Calu3 (cell line): ENCODE measurements around the gene RCOR1. TPM values are rescaled to one million over a fixed set of nuclear protein-coding genes. Genes with fewer than 3 reads are reported as not detected.
"Not testable (repeated sequence)": the region's sequence is repeated elsewhere in the genome, so short reads cannot be mapped to it uniquely, and the experiment has no call there.

Source experiments
- BruUV-seq: library from RNA; stranded (reverse); fragments of 400-500 nt; replicated peaks from 2 replicates; lab custom pipeline; 2021; lab: Mats Ljungman, UMichigan
- CTCF ChIA-PET: fragments of 300-600 bp; sonication (Branson Sonifier 250); formaldehyde crosslinking; loops from one replicate; lab custom pipeline; 2022; ENCODE audit warnings: antibody characterized with exemption; lab: Charles Lee
- DNase-seq: peaks from one replicate; pipeline ENCODE4 v3.0.0; 2022
- H3K27ac Mint-ChIP-seq: one replicate; pipeline ENCODE4 v1.8.0; 2022; ENCODE audit warnings: mixed read lengths; ENCODE audit not compliant: unreplicated experiment
- H3K27me3 Mint-ChIP-seq: one replicate; pipeline ENCODE4 v1.8.0; 2022; ENCODE audit warnings: mixed read lengths; ENCODE audit not compliant: unreplicated experiment
- H3K36me3 Mint-ChIP-seq: one replicate; pipeline ENCODE4 v1.8.0; 2022; ENCODE audit warnings: mild to moderate bottlenecking, moderate library complexity, mixed read lengths; ENCODE audit not compliant: insufficient read depth, unreplicated experiment
- H3K4me1 Mint-ChIP-seq: one replicate; pipeline ENCODE4 v1.8.0; 2022; ENCODE audit warnings: mild to moderate bottlenecking, low read depth, mixed read lengths; ENCODE audit not compliant: unreplicated experiment
- H3K4me3 Mint-ChIP-seq: one replicate; pipeline ENCODE4 v1.8.0; 2022; ENCODE audit warnings: mild to moderate bottlenecking, low read depth, moderate library complexity, mixed read lengths; ENCODE audit not compliant: unreplicated experiment
- H3K9me3 Mint-ChIP-seq: one replicate; pipeline ENCODE4 v1.8.0; 2022; ENCODE audit warnings: low read depth, mixed read lengths; ENCODE audit not compliant: unreplicated experiment
- intact Hi-C: fragments of 100-400 bp; cut with micrococcal nuclease; formaldehyde crosslinking; loops from one replicate; pipeline ENCODE4 v1.10.0; 2022; ENCODE audit not compliant: unreplicated experiment
- total RNA-seq: library from RNA; stranded (reverse); gene quantifications from 2 replicates; pipeline ENCODE4 v1.2.3, GENCODE V29; 2022
- TF ChIP-seq, protein P1 (sequence below): fragments of 200-600 bp; IDR thresholded peaks from one replicate; pipeline ENCODE4 v1.8.0; 2022; ENCODE audit warnings: antibody characterized with exemption; ENCODE audit not compliant: unreplicated experiment

The RCOR1 gene
- total RNA-seq, 1 experiment from 2014 or later, result 28.6 TPM

DNA sequence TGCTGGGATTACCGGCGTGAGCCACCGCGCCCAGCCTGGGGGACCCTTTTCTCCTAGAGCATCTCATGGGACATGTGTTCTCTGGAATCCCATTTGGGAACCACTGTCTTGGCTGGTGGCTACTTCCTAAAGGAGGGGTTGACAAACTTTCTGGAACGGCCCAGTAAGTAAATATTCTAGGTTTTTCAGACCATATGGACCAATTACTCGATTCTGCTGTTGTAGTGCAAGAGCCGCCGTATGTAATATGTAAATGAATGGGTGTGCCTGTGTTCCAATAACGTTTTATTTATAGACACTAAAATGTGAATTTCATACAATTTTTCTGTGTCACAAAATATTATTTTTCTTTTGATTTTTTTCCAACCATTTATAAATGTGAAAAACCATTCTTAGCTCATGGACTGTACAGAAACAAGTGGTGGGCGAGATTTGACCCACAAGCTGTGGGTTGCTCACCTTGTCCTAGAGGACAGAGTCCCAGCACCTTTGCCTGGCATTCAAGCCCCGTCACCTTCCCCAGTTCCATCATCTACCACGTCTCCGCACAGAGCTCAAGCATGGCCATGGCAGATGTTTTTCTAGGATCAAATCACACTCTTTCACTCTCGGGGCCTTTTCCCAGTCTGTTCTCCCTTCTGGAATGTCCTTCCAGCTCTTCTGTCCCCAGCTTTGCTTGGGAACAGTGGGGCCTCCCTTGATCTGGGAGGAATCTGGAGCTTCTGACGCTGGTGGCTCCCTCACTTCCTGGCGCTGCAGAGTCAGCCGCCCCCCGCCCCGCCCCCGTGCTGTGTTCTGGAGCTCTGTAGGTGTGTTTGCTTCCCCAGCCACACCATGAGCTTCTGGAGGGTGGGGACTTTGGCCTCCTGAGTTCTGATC, 17.9 kb upstream of the RCOR1 start:
- CTCF ChIA-PET, result interaction anchor here (0.6 kb wide), 1 partner anchor 245 kb away, joined by 3 read pairs; no protein-coding TSS in a partner anchor
- no peak for DNase-seq
- Mint-ChIP-seq H3K27me3 (no peaks in the 10 kb centered on the region), H3K4me3 (no peak overlapping the region), H3K9me3 (no peaks in the 10 kb centered on the region), H3K36me3 (no peaks in the 10 kb centered on the region), H3K4me1 (no peaks in the 10 kb centered on the region), H3K27ac (no peak overlapping the region)
- intact Hi-C loops, result no loop called here
- BruUV-seq, result no TSS peak
- TF ChIP-seq, protein P1, sequence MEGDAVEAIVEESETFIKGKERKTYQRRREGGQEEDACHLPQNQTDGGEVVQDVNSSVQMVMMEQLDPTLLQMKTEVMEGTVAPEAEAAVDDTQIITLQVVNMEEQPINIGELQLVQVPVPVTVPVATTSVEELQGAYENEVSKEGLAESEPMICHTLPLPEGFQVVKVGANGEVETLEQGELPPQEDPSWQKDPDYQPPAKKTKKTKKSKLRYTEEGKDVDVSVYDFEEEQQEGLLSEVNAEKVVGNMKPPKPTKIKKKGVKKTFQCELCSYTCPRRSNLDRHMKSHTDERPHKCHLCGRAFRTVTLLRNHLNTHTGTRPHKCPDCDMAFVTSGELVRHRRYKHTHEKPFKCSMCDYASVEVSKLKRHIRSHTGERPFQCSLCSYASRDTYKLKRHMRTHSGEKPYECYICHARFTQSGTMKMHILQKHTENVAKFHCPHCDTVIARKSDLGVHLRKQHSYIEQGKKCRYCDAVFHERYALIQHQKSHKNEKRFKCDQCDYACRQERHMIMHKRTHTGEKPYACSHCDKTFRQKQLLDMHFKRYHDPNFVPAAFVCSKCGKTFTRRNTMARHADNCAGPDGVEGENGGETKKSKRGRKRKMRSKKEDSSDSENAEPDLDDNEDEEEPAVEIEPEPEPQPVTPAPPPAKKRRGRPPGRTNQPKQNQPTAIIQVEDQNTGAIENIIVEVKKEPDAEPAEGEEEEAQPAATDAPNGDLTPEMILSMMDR, result no peak

DNA sequence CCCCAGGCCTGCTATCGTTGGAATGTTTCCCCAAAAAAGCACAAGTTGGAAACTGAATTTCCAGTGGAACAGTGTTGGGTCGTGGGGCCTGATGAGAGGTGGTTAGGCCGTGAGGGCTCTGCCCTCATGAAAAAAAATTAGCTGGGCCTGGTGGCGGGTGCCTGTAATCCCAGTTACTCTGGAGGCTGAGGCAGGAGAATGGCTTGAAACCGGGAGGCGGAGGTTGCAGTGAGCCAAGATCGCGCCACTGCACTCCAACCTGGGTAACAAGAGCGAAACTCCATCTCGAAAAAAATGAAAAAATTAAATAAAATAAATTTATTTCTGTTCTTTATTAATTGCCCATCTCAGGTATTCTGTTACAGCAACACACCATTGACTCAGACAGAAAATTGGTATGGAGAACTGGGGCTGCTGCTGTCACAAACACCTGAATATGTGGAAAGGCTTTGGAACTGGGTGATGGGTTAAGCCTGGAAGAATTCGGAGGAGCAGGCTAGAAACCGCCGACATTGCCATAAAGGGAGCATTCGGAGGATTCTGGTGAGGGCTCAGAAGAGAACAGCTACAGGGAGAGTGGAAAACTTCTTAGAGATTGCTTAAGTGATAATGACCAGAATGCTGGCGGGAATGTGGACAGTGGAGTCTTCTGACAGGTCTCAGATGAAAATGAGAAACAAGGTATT, 17.1 kb upstream of the RCOR1 start:
- no peak overlapping the region for H3K27ac Mint-ChIP-seq
- no peak overlapping the region for H3K4me3 Mint-ChIP-seq
- BruUV-seq, result no TSS peak
- no peaks in the 10 kb centered on the region for H3K36me3 Mint-ChIP-seq
- intact Hi-C loops, result no loop called here
- H3K27me3 Mint-ChIP-seq, result no peaks in the 10 kb centered on the region
- TF ChIP-seq, protein P1, result no peak
- DNase-seq, result no peak
- H3K4me1 Mint-ChIP-seq, result no peaks in the 10 kb centered on the region
- CTCF ChIA-PET, result interaction anchor here (0.6 kb wide), 1 partner anchor 246 kb away, joined by 3 read pairs; no protein-coding TSS in a partner anchor
- no peaks in the 10 kb centered on the region for H3K9me3 Mint-ChIP-seq

DNA sequence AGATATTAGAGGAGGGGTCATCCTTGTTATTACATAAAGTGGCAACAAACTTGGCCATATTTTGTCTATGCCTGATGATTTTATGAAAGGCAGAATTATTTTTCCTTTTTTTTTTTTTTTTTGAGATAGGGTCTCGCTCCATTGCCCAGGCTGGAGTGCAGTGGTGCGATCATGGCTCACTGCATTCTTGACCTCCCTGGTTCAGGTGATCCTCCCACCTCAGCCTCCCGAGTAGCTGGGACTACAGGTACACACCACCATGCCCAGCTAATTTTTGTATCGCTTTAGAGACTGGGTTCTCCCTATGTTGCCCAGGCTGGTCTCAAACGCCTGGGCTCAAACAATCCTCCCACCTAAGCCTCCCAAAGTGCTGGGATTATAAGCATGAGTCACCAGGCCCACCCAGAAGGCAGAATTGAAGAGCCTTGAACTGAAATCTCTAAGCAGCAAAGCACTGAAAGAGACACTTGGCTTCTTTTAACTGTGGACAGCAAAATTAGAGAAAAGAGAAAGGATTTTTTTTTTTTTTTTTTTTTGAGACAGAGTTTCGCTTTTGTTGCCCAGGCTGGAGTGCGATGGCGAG, 16.5 kb upstream of the RCOR1 start:
- BruUV-seq, intact Hi-C loops, H3K9me3 Mint-ChIP-seq, DNase-seq, H3K4me1 Mint-ChIP-seq, H3K27me3 Mint-ChIP-seq, CTCF ChIA-PET, H3K27ac Mint-ChIP-seq, H3K36me3 Mint-ChIP-seq, H3K4me3 Mint-ChIP-seq: not testable (repeated sequence)

DNA sequence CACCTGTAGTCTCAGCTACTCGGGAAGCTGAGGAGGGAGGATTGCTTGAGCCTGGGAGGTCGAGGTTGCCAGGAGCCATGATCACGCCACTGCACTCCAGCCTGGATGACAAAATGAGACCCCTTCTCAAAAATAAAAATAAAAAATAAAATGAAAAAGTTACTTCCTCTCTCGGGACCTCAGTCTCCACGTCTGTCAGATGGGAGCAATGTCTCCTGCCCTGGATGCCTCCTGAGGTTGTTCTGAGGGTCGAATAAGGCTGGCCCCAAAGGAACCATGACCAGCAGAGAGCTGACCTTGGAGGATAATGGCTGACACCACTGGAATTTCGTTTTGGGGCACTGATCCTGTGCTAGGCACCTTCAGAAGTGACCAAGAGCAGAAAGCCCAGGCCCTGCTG, 13.6 kb upstream of the RCOR1 start:
- Mint-ChIP-seq H3K9me3 (no peaks in the 10 kb centered on the region), H3K27ac (no peak overlapping the region), H3K36me3 (no peaks in the 10 kb centered on the region), H3K4me3 (no peak overlapping the region), H3K27me3 (no peaks in the 10 kb centered on the region), H3K4me1 (no peaks in the 10 kb centered on the region)
- TF ChIP-seq, protein P1, result no peak
- BruUV-seq, result no TSS peak
- no peak for DNase-seq
- CTCF ChIA-PET, result interaction anchor here (0.5 kb wide), 1 partner anchor 1025 kb away, joined by 4 read pairs; no protein-coding TSS in a partner anchor
- intact Hi-C loops, result no loop called here
